AG04450 (cell line): ENCODE measurements around the gene PPIA. TPM values are rescaled to one million over a fixed set of nuclear protein-coding genes. Genes with fewer than 3 reads are reported as not detected.
"Not testable (repeated sequence)": the region's sequence is repeated elsewhere in the genome, so short reads cannot be mapped to it uniquely, and the experiment has no call there.

Source experiments
- CTCF ChIA-PET: fragments of 300-600, 350-600 bp; formaldehyde crosslinking; extraction: SDS; loops from one replicate; lab custom pipeline; 2022; ENCODE audit warnings: antibody characterized with exemption, inconsistent platforms; lab: Charles Lee
- POLR2A ChIA-PET: fragments of 350-600 bp; formaldehyde crosslinking; extraction: SDS; loops from one replicate; lab custom pipeline; 2021; ENCODE audit warnings: antibody characterized with exemption, inconsistent platforms; lab: Yijun Ruan, JAX
- DNase-seq: peaks from one replicate; pipeline ENCODE4 v3.0.0-alpha.2; 2011; ENCODE audit warnings: low read depth, low spot score
- H3K27ac ChIP-seq: one replicate; pipeline ENCODE4 v1.5.1; 2012; ENCODE audit warnings: low read depth, low read length, control low read depth
- H3K27me3 ChIP-seq: one replicate; pipeline ENCODE4 v1.6.0; 2012; ENCODE audit warnings: low read length; ENCODE audit not compliant: control insufficient read depth, insufficient read depth
- H3K4me3 ChIP-seq: 2 replicates; pipeline ENCODE4 v1.5.1; 2011; ENCODE audit warnings: mild to moderate bottlenecking, low read depth, low read length, control low read depth
- H3K9me3 ChIP-seq: 2 replicates; pipeline ENCODE4 v1.5.1; 2012; ENCODE audit warnings: low read length; ENCODE audit not compliant: control insufficient read depth, insufficient read depth
- CTCF ChIP-seq: IDR thresholded peaks from 2 replicates; pipeline ENCODE4 v1.5.1; 2011; ENCODE audit warnings: low read depth, low read length, control low read depth, inconsistent platforms
- polyA plus RNA-seq: library from polyadenylated mRNA; depleted of rRNA; stranded (reverse); fragments of >200 nt; gene quantifications from 2 replicates; pipeline ENCODE4 v1.2.3, GENCODE V29; 2011

The PPIA gene
- polyA plus RNA-seq, 1 experiment = 5,100 TPM

- Histone ChIP-seq H3K27ac (peak overlapping the region; percentile 57), H3K9me3 (no peaks in the 10 kb centered on the region), H3K4me3 (no peak overlapping the region), H3K27me3 (no peaks in the 10 kb centered on the region)
- CTCF ChIA-PET = no interaction called here
- POLR2A ChIA-PET = interaction anchor here (1.0 kb wide), 1 partner anchor 163 kb away, joined by 6 read pairs; the partner anchor contains the start of gene OGDH
- no peak for DNase-seq
- no peak for TF ChIP-seq CTCF
Measured at GRCh38 chr7:44769376-44769775, 27.1 kb upstream of the PPIA start.

- CTCF ChIA-PET = no interaction called here
- H3K27ac ChIP-seq = peak overlapping the region; percentile 57
- POLR2A ChIA-PET = interaction anchor here (1.0 kb wide), 1 partner anchor 164 kb away, joined by 6 read pairs; the partner anchor contains the start of gene OGDH
- DNase-seq = no peak
- TF ChIP-seq CTCF = no peak
- H3K4me3 ChIP-seq = no peak overlapping the region
- no peaks in the 10 kb centered on the region for H3K27me3 ChIP-seq
- H3K9me3 ChIP-seq = no peaks in the 10 kb centered on the region
Measured at GRCh38 chr7:44769776-44770294, 26.6 kb upstream of the PPIA start.

GRCh38 chr7:44771358-44771757 lies 25.1 kb upstream of the PPIA start:
- DNase-seq = no peak
- Histone ChIP-seq H3K9me3 (no peaks in the 10 kb centered on the region), H3K4me3 (no peak overlapping the region), H3K27ac (no peak overlapping the region), H3K27me3 (no peaks in the 10 kb centered on the region)
- ChIA-PET CTCF (no interaction called here), POLR2A (no interaction called here)
- TF ChIP-seq CTCF = no peak

- ChIA-PET POLR2A (interaction anchor here (0.7 to 0.8 kb wide), 2 partner anchors 10 to 22 kb away, joined by 4 read pairs; no protein-coding TSS in a partner anchor), CTCF (no interaction called here)
- no peak overlapping the region for H3K4me3 ChIP-seq
- no peak for TF ChIP-seq CTCF
- no peak overlapping the region for H3K27ac ChIP-seq
- H3K9me3 ChIP-seq = no peaks in the 10 kb centered on the region
- no peaks in the 10 kb centered on the region for H3K27me3 ChIP-seq
- DNase-seq = no peak
Measured at GRCh38 chr7:44772440-44772839, 24.0 kb upstream of the PPIA start.

GRCh38 chr7:44772867-44773266 lies 23.6 kb upstream of the PPIA start:
- no peak for TF ChIP-seq CTCF
- Histone ChIP-seq H3K27ac (no peak overlapping the region), H3K9me3 (no peaks in the 10 kb centered on the region), H3K27me3 (no peaks in the 10 kb centered on the region), H3K4me3 (no peak overlapping the region)
- POLR2A ChIA-PET = interaction anchor here (0.7 to 0.8 kb wide), 2 partner anchors 10 to 22 kb away, joined by 4 read pairs; no protein-coding TSS in a partner anchor
- CTCF ChIA-PET = no interaction called here
- DNase-seq = no peak

- CTCF ChIA-PET, H3K4me3 ChIP-seq, DNase-seq, POLR2A ChIA-PET, H3K9me3 ChIP-seq, H3K27ac ChIP-seq, H3K27me3 ChIP-seq: not testable (repeated sequence)
Measured at GRCh38 chr7:44774486-44774885, 22.0 kb upstream of the PPIA start.
